Stimulated activated CD8-positive, alpha-beta memory T cell treated with anti-CD3 and anti-CD28 coated beads, Interleukin-7, amount 100 ng/mL, for 24 hours (primary cell): ENCODE results near the gene RPL28.

ENCODE experiments used
- DNase-seq: peaks from one replicate; pipeline ENCODE4 v3.0.0-alpha.2; 2020; ENCODE audit warnings: low read depth

Gene RPL28

DNA sequence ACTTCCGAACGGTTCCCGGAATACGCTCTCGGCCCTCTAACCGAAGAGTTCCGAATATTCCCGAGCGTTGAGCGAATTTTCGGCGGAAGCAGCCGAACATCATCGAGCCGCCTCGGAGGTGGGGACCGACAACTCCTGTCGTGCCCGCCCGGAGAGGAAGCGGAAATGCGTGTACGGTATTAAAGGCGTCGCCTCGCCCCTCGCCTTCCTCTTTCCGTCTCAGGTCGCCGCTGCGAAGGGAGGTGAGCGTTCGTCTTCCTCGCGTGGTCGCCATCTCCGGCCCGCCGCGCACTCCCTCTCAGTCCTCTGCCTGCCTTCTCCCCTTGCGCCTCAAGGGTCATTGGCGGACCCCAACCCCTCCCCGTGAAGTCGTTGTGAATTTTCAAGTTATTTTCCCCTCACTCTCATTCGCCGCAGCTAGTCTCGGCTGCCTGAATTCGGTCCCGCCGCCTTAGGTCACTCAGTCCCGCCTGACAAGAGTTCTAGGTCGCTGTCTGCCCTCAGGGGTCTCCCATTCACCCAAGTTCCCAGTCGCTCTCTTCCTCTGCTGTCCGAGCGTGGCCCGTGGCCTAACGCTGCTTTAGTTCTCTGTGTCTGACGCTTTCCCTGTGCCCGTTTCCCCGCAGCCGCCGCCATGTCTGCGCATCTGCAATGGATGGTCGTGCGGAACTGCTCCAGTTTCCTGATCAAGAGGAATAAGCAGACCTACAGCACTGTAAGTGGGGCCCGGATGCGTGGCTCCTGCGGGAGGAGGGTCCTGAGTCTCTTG lies at the start of gene RPL28:
RPL28 (plus strand) TSS at position 209 of the 769 bp plus-strand sequence; CDS start at position 635, 426 bp downstream.
- DNase-seq: peak; percentile 96

DNA sequence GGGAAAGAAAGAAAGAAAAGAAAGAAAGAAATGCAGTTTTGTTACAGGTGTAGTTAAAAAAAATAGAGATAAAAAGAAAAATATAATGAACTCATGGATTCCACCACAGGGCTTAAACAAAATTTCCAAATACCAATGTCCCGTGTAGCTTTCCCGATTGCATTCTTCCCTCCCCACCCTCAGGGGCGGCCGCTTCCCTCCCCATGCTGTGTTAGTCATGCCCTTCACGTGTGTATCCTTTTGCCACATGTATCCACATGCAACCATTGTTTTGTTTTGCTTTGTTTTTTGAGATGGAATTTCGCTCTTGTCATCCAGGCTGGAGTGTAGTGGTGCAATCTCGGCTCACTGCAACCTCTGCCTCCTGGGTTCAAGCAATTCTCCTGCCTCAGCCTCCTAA lies 49.6 kb upstream of the RPL28 start:
- DNase-seq: no peak

DNA sequence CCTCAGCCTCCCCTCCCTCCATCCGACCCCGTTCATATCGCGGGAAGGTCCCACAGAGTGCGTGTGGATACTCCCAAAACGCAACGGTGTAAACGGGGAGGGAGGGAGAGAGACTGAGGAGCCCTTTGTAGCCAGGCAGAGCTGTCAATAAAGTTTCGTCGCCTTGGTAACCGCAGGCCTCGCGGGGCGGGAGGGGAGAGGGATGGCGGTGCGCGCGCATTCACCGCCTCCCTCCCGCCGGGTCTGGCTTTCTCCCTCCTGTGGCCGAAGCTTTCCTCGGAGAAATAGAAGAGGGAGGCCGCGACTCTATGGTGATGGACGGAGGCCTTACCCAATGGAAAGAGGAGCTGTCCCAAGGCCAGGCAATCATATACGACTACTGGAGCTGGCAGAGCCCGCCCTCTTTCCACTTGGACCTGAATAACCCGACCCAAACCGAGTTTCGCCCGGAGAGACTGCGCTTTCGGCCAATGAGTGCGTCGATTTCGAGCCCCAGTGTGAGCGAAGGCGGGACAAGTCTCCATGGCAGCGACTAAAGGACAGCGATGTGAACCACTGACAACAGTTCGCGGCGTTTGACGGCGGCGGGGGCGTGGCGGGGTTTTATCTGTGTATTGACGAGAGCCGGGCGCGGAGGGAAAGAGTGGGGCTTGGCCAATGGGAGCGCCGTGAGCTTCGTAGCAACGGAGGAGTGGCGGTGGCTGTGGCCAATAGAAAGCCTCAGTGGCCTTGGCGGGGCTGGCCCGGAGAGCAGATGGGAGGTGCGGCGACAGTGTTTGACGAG lies 46.4 kb upstream of the RPL28 start, which contains the start of gene KMT5C:
KMT5C (plus strand) TSS at position 772 of the 784 bp plus-strand sequence. CDS start 2,061 bp downstream, outside the sequence.
- DNase-seq: peak; percentile 100

DNA sequence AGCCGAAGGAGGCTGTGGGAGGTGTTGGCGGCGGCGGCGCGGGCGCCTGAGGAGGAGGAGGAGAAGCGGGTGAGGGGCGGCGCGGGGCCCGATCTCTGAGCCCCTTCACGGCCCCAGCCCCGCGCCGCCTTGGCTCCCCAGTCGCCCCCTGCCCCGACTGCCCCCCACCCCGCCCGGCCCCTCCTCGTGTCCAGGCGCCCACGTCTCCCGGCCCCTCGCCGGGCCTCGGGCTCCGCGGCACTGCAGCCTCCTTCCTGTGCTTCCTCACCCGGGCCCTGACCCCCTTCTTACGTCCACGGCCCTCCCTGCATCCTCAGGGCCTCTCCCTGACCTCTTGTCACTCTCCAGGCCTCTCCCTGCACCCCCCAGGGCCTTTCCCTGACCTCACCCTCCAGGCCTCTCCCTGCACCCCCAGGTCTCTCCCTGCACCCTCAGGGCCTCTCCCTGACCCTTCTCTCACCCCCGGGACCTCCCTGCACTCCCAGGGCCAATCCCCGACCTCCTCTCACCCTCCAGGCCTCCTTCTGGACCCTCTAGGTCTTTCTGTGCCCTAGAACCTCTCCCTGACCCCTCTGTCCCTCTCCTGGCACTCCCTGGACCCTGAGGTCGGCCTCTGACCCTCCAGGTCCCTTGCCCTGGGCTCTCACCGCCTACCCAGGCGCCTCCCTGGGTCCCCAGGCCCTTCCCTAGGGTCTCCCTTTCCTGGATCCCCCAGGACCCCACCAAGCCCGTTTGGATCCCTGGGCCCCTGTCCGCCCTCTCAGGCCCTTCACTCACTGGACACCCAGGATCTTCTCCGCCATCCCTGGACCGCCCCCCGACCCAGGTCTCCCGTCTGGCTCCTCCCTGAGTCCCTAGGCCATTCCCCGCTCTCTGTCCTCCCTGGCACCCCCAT lies 45.6 kb upstream of the RPL28 start:
- DNase-seq: no peak

DNA sequence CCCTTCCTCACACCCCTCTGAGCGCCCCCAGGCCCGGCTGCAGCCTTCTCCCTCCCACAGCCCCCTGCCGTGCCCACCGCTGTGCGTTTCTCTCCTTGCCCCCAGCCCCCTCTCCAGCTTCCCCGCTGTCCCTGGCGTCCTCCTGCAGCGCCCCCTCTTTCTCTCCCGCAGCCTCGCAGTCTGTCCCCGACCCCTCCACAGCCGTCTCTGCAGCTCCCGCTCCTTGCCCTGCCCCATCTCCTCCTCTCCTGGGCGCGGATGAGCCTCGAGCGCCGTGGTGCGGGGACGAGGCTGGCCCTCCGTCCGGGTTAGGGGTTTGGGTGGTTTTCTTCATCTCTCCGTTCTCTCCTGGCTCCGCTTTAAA lies 45.0 kb upstream of the RPL28 start:
- DNase-seq: no peak

DNA sequence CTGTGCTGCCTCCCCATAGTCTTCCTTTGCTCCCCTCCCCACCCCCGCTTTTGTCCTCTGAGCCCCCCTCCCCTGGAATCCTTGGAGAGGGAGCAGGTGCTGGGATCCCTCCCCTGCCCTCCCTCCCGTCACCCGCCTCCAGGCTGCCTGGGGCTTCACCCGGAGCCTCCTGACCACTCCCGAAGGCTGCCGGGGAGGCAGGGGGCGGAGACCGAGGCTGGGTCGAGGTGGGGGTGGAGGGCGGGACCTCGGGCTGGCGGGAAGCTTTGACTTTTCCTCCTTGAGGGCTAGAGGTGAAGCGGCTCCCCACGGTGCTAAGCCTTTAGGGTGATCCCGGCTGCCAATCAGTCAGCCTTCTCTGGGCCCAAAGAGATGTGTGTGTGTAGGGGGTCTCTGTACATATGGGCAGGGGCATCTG lies 44.6 kb upstream of the RPL28 start:
- peak; percentile 27 for DNase-seq

DNA sequence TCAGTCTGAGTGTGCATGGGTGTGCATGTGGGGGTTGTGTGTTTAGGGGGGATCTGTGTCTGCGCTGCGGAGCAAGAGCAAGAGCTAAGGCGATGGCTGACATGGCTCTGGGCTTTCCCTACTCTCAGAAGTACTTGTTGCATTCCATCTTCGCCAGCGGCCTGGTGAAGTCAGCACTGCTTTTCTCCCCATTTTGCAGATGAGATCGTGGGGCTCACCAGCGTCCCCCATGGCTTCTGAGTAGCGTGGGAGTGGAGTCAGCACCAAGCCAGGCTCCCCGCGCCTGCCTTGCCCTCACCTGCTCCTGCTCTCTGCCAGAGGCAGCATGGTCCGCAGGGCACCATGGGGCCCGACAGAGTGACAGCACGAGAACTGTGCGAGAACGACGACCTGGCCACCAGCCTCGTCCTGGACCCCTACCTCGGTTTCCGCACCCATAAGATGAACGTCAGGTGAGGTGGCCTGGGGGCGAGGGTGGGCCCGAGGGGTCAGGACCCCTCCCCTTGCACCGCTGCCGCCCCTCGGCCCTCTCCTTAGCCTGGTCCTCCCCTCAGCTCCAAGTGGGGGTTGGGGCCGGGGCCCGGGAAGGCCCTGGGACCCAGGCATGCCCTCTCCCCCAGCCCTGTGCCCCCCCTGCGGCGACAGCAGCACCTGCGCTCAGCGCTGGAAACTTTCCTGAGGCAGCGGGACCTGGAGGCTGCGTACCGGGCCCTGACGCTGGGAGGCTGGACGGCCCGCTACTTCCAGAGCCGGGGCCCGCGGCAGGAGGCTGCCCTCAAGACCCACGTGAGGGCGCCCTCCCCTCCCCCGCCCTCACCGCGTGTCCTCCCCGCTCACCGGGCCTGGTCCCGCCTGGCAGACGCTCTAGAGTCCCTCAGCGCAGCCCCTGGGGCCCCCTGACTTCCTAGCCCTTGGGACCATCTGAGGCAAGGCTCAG lies 43.9 kb upstream of the RPL28 start:
- DNase-seq: no peak

DNA sequence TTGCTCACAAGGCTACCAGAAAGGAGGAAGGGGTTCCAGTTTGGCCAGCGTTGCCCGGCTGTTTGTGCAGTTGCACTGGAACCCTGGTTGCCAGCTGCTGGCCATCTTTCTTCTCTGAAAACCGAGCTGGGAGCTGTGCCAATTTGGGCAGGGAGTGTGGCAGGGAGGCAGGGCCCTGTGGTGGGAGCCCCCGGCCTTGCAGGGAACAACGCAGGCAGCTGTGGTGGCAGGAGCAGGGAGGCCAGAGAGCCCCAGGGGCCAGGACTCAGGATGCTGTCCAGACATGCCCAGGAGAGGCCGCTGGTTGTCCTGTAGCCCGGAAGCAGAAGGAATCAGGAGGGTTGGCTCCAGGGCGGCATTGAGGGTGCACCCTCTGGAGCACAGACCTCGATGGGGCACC lies 41.3 kb upstream of the RPL28 start:
- no peak for DNase-seq

DNA sequence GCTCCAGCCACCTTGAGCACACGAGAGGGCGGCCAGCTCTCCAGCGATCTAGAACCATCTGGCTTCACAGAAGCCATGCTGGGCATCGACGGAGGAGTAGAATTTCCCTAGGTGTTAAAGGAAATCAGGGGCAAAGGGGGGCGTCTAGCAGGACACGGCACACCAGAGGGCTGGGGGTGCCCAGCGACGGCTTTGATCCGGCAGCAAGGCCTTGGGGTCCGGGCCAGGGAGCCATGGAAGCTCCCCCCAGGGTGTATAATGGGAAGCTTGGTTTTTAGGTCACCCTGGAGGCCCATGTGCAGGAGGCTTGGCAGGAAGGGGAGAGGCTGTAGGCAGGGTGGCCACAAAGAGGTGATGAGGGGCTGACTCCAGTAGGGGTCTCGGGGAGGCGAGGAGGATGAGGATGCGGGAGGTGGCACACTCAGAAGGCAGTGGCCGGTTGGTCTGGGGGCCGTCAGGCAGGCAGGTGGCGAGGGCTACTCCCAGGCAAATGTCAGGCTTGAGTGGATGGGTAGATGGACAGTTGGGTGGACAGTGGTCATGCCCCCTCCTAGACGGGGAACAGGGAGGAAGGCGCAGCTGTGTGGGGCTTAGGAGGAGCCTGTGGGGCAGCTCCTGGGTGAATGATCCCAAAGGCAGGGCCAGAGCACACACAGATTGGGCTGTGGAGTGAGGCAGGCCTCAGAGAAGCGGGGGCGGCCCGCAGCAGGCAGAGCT lies 40.5 kb upstream of the RPL28 start:
- DNase-seq: no peak

DNA sequence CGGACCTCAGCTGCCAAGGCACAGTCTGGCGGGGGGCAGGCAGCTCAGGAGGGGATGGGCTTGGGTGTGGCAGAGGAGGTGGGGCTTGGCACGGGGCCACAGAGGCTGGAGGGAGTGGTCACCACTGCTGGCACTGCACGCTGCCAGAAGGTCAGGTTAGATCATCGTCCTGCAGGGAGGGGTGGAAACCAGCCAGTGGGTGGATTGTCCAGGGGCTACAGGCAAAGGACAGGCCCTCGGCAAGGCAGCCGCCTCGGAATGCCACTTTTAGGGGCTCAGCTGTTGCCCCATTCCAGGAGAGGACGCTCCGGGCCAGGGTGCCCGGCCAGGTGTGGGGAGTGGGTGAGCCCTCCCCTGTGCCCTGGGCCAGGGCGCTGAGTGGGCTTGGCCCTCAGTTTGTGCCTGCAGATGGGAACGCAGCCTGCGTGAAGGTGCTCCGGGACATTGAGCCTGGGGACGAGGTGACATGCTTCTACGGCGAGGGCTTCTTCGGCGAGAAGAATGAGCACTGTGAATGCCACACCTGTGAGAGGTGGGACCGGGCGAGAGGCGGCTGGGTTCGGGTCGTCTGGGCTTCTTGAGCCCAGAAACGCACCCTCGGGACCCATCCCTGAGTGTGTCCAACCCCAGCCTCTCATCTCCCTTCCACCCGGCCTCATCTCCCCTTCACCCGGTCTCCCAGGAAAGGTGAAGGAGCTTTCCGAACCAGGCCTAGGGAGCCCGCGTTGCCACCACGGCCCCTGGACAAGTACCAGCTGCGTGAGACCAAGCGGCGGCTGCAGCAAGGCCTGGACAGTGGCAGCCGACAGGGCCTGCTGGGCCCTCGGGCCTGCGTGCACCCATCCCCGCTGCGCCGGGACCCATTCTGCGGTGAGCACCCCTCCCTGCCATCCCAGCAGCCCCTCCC lies 39.7 kb upstream of the RPL28 start:
- no peak for DNase-seq

DNA sequence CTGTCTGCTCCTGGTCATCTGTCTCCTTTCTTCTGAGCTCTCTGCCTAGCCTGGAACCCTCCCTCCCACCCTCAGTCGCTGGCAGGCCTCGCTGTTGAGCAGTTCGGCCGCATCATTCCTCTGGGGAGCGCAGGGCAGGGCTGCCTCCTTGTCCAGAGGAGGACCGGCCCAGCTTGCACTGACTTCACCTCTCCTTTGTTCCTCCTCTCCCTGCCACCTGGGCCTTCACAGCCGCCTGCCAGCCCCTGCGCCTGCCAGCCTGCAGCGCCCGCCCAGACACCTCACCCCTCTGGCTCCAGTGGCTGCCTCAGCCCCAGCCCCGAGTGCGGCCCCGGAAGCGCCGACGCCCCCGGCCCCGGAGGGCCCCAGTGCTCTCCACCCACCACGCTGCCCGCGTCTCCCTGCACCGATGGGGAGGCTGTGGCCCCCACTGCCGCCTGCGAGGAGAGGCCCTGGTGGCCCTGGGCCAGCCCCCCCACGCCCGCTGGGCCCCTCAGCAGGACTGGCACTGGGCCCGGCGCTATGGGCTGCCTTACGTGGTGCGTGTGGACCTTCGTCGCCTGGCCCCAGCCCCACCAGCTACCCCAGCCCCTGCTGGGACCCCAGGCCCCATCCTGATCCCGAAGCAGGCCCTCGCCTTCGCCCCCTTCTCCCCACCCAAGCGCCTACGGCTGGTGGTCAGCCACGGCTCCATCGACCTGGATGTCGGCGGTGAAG lies 38.8 kb upstream of the RPL28 start:
- DNase-seq: no peak

DNA sequence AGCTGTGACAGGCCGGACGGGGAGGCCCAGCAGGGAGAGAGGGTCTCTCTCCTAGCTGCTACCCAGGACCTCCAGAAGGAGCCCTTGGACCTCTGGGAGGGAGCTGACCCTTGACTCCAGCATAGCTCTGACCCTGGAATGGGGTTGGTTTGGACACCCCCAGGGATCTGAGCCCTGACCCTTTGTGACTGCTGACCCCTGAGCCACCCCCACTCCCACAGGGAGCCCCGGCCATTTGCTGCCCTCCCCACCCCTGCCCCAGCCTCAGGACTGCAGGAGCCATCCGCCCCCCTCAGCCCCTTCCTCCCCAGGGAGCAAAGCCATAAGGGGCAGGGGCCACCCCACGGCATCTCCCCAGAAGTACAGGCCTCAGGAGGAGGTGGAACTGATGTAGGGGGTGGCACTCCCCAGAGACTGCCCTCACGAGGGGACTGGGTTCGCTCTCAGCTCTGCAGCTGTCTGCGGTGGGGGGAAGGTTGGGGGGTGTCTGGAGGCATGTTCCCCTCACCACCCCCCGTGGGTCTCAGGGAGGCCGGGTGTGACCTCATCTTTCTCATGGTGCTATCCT lies 38.2 kb upstream of the RPL28 start:
- DNase-seq: no peak

DNA sequence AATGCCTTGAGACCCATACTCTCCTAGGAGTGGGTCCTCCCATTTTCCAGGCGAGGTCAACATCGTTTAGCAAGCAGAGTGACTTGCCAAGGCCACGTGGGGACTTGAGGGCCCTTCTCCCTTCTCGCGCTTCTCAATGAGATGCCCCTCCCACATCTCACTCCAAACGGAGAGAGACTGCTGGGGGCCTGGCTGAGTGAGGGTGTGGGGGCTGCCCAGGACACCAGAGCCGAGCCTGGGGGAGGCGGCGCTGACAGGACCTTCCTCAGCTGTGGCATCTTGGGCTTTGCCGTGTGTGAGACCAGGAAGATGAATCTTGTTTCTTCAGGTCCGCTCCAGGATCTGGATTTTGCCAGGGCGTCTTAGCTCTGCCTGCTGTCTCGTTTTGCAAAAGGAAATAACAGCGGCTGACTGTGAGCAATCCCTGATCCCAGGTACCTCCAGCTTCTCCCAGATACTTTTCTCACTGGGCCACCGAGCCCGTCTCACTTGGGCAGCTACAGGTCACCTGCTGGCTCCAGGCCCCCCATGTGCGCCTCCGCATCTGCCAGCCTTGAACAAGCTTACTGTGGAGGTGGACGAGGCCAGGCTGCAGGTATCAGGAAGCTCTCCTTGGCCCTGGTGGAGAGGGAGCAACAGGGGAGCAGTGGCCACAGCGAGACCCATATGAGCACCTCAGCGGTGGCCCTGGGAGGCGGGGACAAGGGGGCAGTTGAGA lies 37.3 kb upstream of the RPL28 start:
- DNase-seq: no peak

DNA sequence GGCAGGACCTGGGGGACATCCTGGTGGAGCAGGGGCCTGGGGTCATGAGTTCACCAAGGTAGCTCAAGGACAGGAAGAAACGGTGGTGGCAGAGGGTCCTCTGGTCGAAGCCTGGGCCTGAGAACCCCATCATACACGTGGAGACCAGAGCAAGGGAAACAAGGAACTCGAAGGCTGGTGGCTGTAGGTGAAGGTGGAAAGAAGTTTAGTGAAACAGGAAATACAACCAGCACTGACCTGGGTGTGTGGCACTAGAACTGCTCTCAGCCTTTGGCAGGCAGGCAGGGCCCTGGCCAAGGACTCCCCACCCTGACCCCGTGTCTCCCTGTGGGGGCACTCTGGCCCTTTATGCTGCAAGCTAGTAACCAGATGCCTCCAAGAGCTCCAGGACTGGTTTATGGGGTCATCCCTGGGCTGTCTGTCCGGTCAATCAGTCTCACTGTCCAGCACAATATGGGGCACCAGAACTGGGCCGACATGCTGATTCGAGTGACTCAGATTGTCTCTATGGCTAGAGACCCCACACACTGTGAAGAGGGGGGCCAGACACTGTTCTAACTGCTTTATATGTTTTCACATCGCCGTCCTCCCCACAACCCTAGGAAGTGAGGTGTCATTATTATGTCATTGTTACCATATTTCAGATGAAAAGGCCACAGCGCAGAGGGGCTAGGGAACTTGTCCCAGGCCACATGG lies 35.0 kb upstream of the RPL28 start:
- DNase-seq: no peak

DNA sequence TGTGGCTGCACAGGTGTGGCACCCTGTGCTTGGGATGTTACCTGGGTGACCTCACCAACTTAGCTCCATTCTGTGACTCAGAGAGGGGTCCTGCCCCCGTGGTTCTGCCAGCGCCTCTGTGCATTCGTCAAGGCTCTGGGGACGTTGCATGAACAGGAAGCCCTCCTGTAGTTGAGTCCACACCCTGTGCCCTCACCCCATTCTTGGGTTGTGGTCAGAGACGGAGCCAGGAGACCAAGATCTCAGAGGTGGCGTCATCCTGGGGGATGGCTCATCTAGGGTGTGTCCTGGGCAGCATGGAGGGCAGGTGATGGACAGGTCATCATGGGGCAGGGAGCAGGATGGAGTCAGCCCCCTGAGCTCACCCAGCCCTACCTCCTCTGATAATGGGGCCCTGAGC lies 33.7 kb upstream of the RPL28 start:
- DNase-seq: no peak

DNA sequence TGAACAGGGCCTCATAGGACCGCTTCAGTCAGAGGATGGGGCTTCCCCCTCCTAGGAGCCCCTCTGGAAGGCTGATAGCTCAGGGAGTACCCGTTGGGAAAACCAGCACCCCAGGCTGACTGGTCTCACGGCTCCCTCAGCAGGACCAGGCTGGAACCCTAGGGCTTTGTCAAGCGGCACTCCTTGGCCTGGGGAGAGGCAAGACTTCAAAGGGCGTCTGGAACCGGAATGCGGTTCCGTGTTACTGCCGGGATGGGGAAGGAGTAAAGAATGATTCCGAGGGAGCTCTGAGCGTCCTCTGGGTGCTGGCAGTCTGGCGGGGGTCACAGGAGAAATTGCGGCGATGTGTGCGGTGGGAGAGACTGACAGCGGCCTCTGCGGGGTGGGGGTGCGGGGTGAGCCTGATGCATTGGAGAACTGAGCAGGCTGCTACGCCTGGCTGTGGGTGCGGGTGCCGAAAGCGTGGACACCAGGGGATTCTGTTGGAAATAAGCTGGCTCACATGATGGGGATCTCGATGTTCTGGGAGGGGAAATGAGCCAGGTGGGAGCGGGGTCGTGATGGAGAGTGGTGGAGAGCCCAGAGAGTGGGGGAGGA lies 33.1 kb upstream of the RPL28 start:
- DNase-seq: no peak

DNA sequence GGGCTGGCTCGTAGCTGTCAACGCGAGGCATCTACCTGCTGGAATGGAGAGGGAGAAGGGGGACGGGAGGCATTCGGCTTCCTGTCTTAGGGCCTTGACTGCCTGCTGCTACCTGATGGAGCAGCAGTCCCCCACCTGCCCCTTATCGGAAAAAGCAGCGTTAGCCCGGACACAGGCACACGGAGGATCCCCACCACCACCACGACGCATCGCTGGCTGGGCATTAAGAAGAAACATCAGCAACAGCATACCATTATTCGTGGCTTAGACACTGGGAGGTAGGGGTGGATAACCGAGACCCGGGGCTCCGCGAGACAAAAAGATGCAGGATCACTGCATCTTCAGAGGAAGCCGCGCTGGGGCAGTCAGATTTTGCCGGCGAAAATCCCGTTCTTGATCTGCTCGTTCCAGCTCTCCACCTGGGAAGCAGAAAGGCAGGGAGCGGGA lies 32.4 kb upstream of the RPL28 start:
- DNase-seq: no peak
